GM18858 (cell line): ENCODE results near the gene ZFHX3.

Experiments used
- ATAC-seq: cut with Tn5 transposase; IDR thresholded peaks from one replicate; pipeline ENCODE4 v1.9.1; 2021; ENCODE audit not compliant: unreplicated experiment

Gene ZFHX3

DNA sequence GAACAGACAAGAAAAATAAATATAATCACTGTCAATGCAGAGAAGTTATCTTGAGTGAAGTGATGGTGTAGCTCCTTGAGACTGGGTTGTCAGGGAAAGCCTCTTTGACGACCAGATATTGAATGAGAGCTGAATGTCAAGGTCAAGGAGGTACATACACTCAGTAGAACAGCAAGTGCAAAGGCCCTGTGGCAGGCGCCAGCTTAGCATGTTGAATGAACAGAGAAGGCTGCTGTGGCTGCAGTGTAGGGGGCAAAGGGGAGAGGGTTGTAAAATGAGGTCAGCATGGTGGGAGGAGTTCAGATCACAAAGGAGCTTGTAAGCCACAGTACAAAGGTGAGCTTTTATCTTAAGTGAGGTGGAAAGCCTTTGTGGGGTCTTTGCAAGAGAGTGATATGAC, 111.5 kb downstream of the ZFHX3 start:
- ATAC-seq, result no peak

DNA sequence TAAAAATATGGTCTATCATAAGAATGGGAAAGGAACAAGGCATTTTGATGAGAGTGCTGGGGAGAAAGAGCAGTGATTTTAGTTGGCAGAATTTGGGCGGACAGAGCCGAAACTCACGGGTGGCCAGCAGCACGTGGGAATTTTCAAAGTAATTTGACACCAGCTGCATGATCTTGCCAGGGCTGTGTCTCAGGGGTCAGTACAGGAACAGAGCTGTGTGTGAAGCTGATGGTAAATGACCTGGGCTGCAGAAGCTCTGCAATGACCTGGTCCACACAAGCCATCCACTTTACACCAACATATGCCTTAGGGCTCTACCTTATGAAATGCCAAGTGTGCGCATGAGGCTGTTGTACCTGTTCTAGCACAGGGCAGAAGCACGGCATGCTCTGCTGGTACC, 112.0 kb downstream of the ZFHX3 start:
- no peak for ATAC-seq

DNA sequence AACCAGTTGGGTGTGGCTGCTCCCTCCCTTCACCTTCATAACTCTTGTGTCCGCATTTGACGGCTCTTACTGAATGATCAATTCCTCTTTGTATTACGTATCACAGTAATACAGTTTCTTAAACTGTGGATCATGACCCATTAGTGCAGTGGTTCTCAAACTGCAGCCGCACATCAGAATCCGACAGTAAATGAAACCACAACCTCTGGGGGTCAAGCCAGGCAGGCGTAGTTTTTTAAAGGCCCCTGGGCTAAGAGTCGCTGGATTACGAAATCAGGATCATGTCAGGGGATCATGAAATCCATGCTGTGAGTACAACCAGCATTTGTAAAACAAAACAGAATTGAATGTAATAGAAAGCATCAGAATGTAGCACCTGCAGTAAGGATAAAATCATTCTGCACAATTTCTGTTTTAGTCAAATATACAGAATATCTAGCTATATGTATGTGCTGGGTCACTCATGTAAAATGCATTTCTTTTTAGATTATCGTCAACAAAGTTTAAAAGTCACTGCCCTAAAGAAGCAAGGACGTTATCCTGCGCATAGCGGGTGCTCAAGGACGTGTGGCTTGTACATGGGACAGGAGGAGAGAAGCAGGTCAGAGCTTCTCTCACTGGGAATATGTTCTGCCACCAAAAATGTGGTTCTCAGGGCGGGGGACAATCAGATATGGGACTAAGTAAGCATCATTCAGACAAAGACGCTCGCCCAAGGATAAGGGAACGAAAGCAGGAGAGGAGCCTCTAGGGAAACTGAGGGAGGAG, 113.1 kb downstream of the ZFHX3 start:
- ATAC-seq, result no peak

DNA sequence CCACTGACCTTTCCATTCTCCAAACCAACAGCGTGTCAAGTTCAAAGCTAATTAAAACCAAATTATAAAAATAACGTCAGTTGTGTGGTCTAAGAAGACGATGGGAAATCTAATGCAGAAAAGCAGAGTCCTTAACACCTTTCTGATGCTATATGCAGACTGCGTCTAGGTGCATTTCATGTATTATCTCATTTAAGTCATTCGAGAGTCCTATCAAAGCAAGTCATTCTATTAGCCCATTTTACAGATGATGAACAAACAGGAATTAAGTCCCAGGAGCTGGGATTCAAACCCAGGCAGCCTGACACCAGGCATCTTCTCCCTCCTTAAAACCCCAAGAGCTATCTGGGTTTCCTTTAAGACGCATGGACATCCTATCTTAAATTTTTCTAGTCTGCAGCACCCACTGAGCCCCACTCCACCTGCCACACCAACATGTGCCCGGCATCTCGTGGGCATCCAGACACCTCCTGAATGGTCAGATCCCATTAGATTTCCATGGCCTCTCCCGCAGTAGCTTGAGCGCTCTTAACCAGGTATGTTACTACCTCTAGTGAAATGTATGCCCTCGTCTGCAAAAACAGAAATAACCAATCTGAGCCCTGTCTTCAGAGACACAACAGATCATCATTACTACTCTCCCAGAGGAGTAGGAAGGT, 115.1 kb downstream of the ZFHX3 start:
- ATAC-seq, result no peak

DNA sequence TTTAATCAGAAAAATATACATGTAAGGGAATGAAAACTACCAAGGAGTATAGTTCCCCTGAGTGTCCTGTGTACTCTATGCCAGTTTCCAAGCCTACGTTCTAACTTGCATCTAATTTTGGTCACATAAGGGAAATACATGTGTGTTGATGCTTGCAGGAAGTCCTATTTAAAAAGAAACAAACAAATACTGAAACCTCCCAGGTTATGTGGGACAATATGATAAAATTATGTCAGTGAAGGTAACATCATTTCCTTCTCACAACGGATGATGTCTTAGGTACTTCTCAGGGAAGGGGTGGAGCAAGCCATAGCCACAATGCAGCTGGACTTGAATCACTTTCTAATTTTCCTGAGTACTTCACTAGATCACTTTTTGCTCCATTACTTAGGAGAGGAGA, 115.9 kb downstream of the ZFHX3 start:
- ATAC-seq, result no peak

DNA sequence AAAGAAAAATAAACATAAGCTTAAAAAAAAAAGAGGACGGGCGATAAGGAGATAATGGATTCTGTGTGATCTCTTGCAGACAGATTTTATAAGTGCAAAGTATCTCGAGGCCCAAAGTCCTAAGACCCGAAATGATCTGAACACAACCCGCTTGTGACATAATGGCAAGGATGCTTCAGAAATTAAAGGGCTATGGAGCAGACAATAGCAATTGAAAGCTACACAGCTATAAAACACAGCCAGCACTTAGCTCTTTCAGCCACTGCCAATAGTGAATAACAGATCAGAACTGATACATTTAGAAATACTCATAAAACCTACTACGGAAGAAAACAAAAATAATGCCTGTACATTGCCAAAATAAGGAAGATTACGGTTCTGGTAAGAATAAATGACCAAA, 117.5 kb downstream of the ZFHX3 start:
- no peak for ATAC-seq

DNA sequence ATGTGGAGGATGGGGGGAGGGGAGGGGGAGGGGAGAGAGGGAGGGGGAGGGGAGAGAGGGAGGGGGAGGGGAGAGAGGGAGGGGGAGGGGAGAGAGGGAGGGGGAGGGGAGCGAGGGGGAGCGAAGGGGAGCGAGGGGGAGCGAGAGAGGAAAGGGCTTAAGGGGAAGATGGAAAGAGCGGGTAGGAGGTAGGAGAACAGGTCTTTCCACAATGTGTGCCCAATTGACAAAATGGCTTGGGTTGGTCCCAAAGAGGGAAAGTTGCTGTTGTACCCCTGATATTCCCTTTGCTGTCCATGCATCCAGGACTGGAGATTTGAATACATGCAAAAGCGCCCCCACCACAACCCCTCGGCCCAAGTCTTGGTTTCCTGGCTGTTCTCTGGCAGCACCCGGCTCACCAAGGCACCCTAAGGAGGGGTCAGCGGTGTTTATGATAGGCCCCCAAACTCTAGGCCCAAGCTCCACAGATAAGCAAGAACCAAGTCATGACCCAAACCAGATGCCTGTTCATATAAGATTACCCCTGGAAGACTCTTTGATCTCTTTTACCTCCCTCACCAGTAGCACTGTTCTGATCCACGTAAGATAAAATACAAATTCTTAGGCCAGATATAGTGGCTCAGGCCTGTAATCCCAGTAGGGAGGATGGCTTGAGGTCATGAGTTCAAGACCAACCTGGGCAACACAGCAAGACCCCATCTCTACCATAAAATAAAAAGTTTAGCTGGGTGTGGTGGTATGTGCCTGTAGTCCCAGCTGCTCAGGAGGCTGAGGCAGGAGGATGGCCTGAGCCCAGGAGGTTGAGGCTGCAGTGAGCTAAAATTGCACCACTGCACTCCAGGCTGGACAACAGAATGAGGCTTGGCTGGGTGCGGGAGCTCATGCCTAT, 119.6 kb downstream of the ZFHX3 start:
- no peak for ATAC-seq

DNA sequence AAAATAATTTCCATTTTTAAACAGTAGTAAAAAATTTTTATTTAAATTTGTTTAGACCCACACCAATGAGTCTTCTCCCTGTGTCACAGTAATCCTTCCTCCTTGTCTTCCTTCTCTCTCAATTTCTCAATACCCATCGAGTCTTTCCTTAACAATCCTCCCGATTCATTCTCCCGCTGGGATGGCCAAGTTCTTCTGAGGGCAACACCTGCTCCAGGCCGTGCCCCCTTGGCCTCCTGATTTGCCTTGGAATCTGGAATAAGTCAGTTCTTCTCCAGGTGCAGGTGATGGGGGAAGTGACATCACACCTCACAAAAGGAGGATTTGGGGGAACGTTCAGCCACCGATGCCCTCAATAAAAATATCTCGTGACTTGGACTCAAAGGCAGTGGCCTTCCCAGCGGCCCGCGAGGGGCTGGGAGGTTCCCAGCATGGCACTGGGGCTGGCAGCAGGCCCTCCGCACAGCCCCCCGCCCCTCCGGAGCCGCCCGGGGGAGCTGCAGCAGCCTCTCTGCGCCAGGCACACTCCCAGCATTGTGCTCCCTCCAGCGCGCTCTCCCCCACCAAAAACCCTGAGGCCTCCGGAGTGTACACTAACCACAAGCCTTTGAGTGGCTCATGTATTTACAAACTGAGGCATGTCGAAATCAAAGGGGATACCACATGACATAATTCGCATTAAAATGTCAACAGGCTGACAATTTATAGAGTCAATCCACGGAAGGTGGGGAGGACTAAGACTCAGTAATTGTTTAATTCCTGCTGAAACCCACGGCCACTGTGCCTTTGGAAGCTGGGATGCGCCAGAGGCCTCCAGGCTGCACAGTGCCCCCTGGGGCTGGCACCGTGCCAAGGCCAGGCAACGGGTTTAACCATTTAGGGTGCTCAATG, 120.5 kb downstream of the ZFHX3 start:
- no peak for ATAC-seq

DNA sequence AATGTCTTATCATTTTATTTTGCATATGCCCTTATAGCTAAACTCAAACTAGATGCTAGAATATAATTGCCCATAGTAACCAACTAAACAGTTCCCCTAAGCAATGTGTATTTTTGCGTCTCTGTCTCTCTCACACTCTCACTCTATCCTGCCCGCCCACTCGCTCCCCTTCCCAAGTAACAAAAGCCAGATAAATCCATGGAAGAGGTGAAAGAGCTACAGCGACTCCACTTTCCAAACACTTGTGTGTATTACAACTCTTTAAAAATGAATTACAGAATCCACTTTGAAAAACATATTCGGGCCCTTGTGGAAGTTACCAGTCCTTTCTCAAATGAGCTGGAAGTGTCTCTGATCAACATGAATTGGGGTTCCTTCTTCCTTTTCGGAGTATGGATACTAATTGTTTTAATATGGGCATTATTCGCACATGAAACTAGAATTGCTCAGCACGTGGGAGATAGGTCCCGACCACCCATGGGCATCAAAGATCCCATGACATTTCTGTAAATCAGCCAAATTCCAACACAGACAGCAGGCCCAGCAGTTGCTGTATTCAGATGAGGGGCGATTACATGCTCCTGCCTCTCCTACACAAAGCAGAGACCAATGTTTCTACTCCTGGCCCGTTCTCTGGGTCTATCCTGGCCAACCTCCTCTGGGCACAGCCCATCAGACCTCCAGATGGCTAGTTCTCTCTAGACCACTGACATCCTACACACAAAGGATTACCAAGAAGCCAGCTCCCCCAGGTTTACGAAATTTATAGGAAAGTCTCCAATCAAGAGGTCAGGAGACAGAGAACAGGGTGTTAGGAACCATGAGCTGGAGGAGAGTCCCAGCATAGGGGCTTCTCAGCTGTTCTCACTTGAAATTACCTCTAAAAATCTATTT, 121.5 kb downstream of the ZFHX3 start:
- no peak for ATAC-seq

DNA sequence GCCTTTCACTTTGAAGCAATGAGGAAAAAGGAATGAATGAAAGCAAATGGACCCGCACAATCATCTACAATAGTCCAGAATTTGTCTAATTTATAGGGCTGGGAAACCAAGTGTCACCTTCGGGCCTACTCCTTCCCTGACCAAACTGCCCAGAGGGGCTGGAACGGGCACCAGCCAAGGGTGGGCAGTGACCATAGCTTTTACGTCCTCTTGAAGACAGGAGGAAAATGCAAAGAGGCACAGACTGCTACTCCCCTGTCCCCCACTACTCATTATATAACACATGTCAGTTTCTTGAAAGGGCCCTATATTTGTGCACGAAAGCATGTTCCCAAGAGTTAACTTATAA, 122.3 kb downstream of the ZFHX3 start:
- no peak for ATAC-seq

DNA sequence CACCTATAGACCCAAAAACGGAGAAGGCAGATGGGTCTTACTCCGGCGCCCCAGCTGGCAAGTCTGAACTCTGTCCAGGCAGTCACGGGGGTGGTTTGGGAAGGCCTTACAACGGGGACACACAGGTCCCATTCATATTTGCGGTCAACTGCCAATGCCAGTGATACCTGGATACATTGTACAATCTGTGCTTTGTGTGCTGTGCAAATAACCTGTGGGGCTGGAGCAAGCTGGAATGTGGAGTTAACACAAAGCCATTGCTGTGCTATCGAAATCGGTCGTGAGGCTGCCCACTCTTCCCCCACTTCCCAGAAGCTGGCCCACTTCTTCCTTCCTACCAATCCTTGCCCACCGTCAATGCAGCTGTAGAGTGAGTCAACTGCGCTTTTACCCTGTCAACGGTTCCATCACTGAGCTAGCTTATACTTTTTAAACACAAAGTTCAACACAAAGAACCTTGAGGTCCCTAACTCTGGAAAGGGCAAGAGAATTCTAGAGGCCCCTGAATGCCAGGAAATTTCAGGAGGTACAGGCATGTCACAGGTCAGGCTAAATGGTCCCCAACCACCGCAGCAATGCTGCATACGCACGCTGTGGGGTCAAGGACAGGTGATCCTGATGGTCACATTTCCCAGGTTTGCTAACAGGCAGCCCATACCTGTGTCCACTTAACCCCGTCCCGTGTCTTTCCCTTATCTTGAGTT, 122.8 kb downstream of the ZFHX3 start:
- ATAC-seq, result no peak

DNA sequence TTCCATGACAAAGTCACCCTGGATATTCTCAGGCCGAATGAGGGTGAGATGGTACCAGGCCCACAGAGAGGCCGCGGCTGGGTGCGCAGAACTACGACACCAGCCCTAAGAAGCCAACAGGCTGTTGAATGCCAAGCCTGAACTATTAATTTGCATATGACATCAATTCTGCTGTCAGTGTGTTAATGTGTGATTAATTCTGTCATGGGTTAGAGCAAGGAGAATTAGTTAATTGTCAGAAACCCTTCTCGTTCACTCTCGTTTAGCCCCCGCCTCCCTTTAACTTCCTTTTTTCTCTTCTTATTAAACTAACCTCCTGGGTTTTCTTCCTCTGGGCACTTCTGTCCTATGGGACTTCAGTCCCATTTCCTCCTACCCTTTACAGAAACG, 123.4 kb downstream of the ZFHX3 start:
- ATAC-seq, result no peak

DNA sequence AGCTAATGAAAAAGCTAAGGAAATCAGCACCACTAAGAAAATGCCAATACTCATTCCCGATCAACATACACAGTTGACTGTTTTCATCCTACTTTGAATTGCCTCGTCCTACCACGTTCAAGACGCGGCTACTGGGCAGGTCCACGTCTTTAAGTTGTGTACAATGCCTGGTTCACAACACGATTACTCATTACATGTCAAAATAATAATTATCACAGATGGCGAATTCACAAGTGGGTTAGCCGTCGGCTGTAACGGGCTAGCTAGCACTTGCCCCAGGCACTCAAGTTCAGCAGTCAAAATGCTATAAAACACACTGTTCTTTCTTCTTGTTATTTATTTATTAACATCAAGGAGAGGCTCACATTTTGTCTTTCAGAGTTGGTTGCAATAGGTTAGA, 124.2 kb downstream of the ZFHX3 start:
- no peak for ATAC-seq

DNA sequence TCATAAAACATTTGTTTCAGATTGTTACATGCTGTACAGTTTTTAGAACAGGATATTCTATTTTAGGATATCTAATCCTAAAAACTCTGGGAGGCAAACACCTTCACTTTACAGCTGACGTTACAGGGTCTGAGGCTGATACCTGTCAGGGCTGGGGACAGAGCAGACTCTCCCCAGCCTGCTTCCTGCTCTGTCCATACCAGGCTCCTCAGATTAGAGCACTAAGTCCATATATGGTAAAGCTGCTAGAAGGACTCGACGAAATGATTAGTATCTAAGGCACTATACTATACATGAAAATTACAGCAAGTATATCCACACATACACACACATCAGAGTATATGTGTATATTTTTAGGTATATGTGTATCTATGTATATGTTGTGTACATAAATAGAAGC, 125.2 kb downstream of the ZFHX3 start:
- no peak for ATAC-seq

DNA sequence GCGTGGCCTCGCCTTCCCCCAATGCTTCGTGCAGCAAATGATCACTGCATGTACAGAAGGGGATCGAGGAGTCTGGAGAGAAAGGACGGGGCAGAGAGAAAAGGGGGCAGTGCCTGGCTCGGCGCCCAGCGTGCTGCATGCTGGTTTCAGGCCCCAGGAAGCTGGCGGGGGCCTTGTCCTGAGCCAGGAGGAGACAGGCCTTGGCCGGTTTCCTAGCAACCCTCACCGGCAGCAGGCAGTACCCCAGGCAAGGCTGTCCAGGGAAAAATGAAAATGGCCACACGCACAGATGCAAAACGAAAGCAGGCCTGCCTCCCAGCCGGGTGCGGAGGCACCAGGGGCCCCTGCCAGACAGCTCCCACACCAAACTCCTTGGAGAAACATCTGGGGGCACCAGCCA, 126.3 kb downstream of the ZFHX3 start:
- ATAC-seq, result no peak

DNA sequence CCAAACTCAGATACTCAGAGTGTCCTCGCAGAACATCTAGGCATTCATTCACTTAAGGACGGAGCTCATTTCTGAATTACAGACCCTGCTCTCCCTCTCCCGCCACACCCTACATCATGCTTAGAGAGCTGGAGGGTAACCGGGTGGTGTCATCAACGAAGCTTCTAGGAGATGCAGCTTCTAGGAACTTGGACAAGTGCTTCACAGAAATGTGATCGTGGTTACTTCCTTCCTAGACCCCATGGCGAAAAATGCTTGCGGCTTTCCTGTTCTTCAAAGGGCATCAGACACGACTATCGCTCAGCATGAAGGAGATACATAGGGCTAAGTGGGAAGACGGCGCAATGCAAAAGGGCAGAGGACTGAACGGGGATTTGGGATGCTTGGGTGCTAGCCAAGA, 126.8 kb downstream of the ZFHX3 start:
- no peak for ATAC-seq

DNA sequence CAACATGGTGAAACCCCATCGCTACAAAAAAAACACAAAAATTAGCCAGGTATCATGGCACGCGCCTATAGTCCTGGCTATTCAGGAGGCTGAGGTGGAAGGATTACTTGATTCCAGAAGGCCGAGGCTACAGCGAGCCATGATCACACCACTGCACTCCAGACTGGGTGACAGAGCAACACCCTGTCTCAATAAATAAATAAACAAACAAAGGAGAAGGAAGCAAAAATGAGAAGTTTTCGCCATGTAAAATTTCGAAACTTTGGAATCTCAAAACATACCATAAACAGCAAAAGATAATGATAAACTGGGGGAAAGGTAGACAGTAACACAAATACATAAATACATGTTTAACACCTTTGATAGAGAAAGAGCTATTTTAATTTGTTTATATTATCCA, 130.9 kb downstream of the ZFHX3 start:
- no peak for ATAC-seq

DNA sequence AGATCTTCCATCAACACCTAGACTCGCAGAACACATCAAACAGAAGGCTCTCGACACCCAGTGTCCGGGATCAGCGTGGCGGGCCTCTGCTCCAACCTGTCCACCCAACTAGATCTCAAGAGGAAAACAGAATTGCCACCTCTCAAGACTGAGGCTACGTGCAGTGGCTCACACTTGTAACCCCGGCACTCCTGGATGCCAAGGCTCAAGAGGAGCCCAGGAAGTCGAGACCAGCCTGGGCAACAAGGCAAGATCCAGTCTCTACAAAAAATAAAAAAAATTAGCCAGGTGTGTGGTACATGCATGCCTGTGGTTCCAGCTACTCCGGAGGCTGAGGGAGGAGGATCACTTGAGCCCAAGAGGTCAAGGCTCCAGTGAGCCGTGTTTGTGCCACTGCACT, 132.6 kb downstream of the ZFHX3 start:
- no peak for ATAC-seq

DNA sequence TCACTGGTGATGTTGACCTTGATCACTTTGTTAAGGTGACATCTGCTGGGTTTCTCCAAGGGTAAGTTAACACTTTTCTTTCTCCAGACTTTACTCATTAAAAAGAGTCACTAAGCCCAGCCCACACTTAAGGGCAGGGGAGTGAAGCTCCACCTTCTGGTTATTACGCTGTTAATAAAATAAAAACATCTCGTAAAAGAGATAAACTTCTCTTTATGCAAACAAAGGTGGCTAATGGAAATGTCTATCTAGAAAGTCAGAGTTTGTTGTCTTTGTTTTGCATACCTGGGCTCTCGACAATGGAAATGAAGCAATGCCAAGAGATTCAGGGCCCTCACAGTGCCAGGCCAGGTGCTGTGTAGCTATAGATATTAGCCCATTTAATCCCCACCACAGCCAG, 134.4 kb downstream of the ZFHX3 start:
- no peak for ATAC-seq
